Measurements from ENCODE around the gene SRSF1.
A peak's percentile ranks its signal among the peaks of the same experiment; 100 is the strongest.

- TF ChIP-seq, protein P1, sequence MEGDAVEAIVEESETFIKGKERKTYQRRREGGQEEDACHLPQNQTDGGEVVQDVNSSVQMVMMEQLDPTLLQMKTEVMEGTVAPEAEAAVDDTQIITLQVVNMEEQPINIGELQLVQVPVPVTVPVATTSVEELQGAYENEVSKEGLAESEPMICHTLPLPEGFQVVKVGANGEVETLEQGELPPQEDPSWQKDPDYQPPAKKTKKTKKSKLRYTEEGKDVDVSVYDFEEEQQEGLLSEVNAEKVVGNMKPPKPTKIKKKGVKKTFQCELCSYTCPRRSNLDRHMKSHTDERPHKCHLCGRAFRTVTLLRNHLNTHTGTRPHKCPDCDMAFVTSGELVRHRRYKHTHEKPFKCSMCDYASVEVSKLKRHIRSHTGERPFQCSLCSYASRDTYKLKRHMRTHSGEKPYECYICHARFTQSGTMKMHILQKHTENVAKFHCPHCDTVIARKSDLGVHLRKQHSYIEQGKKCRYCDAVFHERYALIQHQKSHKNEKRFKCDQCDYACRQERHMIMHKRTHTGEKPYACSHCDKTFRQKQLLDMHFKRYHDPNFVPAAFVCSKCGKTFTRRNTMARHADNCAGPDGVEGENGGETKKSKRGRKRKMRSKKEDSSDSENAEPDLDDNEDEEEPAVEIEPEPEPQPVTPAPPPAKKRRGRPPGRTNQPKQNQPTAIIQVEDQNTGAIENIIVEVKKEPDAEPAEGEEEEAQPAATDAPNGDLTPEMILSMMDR (IDR thresholded peaks at IDR 0.05): no peak
- TF ChIP-seq POLR2A (IDR thresholded peaks at IDR 0.05): peak in 1 of 2 donors; percentile 27
These were observed 19.3 kb downstream of the SRSF1 start, which contains the start of gene VEZF1 for GRCh38 chr17:57987581-57988300.
